ENCODE data around the gene IRX2. TPM values are rescaled to one million over a fixed set of nuclear protein-coding genes. Genes with fewer than 3 reads are reported as not detected.

Gene IRX2
- 0.10 TPM in 1 of 2 replicates, not detected in the other for total RNA-seq (2014; rRNA removed; shearing (Covaris generic))

DNA sequence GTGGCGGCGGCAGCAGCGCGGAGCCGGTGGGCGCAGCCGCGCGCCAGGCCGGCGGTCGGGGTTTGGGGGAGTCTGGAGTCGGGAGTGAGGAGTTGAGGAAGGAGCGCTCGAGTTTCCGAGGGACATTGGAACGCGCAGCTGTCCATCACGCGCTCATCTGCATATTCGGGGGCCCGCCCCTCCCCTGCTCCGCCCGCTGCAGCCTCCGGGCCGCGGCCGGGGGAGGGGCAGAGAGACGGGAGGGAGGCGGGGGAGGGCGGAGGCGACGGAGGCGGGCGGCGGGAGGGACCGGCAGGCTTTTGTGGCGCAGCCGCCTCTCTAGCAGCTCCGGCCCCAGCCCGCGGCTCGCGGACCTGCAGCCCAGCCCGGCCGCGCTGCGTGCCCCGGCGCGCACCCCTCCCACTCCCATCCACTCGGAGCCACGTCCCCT lies at the start of gene IRX2:
Gene IRX2 (minus strand): TSS at position 86 of the 430 bp plus-strand sequence. CDS start 264 bp downstream, outside the sequence.
- peak; percentile 27 for DNase-seq (ENCODE audit: low spot score)

DNA sequence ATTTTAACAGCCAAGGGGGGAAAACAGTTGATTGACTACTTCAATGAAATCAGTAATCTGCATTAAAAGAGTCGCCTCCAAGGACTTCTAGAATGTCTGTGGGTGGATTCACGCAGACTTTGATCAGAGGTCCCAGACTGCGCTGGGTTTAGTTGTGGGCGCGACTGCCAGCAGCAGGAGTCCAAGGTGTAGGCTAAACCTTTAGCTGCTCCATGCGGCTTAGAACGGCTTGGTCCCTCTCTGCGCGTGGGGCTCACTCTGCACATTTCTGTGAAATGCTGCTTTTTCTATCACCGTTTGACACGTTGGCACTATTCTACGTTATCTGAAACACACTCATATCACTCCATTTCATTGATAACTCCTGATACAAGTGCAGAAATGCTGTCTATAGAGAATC lies 48.6 kb upstream of the IRX2 start:
- DNase-seq (ENCODE audit: low spot score) = no peak

DNA sequence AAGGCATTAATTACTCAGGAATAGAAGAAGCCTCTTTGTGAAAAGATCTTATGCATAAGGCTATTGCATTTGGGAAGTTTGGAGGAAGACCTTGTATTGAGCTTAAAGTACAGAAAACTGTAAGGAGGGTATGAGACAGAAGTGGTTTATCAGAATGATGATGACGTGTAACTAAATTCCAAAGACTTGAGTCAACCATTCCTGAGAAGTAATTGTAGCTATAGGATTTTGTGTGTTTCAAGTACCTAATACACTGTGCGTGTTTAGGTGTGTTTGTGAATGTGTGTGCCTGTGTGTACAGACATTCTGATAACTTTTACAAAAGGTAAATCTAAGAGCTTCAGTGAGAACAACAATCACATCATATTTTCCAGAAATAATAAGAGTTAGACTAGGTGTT lies 46.5 kb upstream of the IRX2 start:
- DNase-seq (ENCODE audit: low spot score) = no peak

DNA sequence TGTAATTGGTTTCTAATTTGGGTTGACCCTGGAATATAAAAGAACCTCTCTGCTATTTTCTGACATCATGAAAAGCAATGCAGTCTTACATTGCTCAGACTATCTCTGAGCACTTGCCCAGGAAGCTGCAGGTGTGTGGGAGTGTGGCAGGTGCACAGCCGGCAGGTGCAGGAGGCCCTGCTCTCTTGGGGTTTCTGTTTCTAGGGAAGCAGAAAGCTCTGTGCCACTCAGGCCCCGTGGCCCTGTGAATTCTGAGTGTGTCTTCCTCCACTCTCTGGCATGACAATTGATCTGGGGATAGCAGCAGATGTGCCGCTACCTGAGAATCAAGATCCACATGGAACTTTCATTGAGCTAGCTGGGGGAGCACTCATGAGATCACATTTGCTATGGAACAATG lies 45.7 kb upstream of the IRX2 start:
- no peak for DNase-seq (ENCODE audit: low spot score)

DNA sequence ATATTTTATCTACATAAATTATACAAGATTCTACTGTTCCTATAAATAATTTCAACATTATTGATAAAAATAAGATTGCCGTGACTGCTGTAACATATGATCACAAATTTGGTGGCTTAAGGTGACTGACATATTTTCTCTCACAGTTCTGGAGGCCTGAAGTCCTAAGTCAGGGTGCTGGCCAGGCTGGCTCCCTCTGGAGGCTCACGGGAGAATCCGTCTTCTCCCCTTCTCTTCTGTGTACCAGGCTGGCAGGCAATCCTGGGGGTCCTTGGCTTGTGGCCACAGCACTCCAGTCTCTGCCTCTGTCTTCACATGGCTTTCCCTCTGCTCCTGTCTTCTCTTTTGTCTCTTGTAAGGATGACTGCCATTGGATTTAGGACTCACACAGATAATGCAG lies 31.7 kb upstream of the IRX2 start:
- no peak for DNase-seq (ENCODE audit: low spot score)

DNA sequence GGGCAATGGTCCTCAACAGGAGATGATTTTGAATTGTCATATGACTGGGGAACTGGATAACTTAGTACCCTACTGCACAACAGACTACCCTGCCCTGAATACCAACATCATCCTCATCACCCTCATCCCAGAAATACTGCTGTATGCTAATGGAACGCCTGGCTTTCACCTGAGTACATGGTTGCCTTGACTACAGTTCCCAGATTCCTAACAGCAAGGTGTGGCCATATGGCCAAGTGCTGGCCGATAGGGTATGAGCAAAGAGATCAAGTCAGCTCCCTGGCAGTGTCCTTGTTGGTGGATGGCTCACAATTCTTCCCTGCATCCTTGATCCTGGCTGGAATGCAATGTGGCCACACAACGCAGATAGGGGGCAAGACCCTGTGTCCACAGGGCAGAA lies 31.2 kb upstream of the IRX2 start:
- no peak for DNase-seq (ENCODE audit: low spot score)

DNA sequence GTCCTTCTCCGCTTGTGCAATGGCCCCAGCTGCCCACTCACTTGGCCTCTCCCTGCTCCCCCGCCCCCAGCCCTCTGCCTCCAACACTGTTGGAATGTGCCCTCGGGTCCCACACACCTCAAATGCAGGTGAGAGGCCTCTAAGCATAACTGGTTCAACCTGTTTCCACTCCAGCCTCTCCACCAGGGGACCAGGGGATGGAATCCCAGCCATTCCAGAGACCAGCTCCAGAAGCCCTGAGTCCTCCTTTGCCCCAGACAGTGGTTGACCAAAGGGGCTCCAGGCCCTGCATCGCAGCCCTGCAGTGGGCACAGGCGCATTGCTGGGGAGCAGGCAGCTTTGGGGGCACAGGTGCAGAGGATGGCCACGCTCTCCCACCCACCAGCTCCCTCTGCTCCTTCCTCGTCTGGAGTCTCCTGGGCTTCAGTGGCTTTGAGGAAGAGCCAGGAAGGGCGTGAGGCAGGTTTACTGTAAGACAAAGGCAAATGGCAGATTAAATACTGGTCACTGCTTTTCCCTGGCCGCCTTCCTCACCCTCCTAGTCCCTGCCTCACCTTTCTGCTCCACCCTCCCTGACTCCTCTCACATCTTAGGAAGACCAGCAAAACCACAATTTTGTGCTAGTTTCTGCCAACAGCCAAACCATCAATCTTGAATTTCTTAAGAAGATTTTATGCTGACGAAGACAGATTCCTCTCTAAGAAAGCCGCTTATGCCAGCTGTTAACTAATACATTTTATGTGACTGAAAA lies 29.1 kb upstream of the IRX2 start:
- DNase-seq (ENCODE audit: low spot score) = no peak

DNA sequence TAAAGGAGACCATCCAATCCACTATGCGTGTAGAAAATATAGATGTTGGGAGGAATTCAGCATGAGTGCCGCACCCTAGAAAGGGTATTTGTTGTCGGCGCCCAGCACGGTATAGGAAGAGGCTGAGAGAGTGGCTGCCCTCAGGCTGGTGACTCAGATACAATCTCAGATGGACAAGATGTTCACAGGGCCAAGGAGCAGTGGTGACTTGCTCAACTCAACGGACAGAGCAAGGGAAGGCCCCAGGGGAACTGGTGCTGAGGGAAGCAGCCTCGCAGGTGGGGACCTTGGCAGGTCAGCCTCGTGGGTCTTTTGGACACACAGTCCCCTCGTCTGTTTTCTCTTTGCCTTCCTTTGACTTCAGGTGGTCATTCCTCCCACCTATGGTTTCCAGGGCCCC lies 28.0 kb upstream of the IRX2 start:
- no peak for DNase-seq (ENCODE audit: low spot score)

DNA sequence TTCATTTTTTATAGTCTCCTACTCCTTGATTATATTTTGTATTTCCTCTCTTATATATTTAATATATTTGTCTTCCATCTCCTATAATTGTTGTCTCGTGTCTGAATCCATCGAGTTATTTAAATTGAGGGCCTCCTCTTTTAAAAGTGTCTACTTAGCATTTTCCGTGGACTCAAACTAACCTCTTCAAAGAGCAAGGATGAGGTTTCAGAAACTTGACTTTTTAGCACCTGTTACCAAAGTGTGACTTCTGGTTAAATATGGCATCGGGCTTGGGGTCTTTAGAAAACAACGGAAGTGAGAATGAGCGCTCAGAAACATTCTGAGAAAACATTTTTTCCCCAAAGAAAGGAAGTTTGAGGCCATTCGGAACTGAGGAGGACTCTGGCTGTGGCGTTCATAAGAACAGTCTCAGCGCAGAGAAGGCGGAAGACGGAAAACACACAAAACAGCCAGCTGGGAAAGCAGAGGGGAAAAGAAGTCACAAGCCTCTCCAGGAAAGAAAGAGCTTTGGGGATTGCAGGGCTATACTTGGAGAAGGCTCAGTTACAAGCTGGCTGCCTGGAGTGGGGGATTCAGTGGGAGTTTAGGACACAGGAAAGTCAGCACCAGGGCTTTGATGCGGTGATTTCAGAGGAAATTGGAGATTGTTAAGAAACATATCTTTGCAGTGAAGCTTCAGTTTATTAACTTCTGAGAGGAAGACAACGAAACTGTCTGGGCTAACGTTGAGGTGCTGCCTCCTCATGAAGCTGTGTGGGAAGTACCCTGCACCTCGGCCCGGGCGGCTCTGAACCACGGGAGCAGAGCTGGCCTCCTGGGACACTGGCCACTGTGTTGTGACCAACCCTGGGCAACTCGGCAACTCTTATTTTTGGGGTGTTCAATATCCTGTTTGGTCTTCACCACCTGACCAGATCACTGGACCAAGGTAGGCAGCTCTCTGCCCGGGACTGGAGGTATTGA lies 25.1 kb upstream of the IRX2 start:
- no peak for DNase-seq (ENCODE audit: low spot score)

DNA sequence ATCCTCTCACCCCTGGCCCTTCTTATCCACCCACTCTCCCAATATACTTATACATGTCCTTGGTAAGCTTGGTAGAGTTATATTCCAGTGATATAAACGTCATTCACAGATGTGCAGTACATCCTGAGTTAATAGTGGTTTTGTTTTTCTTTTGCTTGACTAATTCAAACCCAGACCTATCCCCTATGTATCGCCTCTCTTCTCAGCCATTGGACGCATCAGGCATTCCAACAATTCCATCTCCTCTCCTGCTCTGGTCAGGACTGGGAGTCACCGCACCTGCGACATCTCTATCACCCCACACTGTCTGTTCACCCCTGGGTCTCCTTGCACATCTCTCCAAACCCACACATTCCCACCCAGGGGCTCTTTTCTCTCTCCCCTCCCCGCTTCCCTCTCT lies 21.9 kb upstream of the IRX2 start:
- DNase-seq (ENCODE audit: low spot score) = no peak

DNA sequence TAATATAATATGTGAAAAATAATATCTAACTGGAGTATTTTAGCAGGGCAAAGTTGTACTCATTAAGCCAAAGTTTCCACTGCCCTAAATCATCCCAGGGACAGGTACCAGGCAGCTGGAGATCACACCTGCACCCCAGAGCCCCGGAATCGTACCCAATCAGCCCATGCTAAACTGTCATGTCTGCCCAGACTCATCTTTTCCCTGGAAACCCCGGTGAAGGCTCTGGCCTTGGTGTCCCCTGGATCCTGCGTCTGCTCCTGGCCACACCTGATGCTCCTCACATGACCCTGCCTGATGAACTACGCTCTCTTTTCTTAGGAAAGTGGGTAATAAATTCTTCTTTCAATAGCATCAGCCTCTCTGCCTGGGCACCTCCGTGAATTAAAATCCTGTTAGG lies 15.6 kb upstream of the IRX2 start:
- DNase-seq (ENCODE audit: low spot score) = no peak

DNA sequence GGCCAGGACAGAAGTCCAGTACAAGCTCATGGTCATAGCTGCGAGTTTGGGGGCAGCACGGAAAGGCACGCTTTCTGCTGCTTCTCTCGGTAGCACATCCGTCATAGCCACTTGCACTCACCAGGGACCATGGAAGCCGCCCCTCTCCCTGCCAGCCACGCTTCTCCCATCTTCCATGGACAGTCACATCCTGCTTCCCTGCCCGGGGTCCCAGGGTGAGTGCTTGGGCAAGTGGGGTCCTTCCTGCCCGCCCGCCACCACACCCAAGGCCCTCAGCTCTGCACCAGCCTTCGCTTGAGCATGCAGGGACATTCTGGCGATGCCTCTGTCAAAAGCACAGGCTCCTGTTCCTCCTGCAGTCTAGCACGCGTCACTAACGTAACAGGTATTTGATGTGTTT lies 13.1 kb upstream of the IRX2 start:
- no peak for DNase-seq (ENCODE audit: low spot score)

DNA sequence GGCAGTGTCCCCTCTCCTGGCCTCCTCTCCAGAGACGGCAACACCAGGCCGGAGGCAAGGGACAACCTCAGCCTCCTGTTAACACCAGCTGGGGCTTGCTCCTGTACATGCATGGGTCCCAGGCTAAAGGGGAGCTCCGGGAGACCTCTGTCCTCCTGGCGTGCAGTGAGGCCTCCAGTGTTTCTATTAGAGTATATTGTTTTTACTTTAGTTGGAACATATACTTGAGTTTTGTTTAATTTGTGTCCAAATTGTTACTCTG lies 12.0 kb upstream of the IRX2 start:
- no peak for DNase-seq (ENCODE audit: low spot score)

DNA sequence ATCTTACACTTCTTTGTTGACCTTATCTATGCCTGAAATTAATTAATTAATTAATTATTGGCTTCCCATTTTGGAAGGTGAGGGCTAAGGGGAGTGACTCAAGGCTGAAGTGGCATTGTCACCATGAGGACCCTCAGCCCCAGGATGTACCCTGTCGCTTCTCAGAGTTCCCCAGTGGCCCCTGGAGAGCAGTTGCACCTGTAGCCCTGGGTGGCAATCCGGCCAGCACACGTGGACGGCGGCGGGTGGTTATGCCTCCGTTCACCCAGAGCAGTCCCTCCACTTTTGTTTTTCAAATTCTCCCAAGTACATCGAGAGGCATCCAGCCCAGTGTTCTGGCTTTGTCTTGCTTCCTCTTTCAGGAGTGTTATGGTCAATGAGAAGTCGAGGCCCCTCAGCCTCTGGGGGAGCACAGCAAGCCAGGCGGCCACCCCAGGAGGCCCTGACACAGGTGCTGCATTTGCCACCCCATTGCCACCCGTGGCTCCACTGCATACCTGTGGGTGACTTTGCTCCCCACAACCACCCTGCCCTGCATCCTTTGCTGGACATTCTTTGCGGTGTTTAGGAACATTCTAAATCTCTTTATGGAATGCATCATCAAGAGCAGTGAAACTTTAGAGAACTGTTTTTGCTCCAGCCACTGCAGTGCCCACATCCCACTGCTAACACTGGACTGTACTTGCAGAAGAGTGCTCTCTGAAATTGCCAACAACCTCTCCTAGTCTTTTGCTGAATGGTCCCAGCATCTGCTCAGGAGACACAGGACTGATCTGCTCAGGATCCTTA lies 11.5 kb upstream of the IRX2 start:
- DNase-seq (ENCODE audit: low spot score) = no peak

DNA sequence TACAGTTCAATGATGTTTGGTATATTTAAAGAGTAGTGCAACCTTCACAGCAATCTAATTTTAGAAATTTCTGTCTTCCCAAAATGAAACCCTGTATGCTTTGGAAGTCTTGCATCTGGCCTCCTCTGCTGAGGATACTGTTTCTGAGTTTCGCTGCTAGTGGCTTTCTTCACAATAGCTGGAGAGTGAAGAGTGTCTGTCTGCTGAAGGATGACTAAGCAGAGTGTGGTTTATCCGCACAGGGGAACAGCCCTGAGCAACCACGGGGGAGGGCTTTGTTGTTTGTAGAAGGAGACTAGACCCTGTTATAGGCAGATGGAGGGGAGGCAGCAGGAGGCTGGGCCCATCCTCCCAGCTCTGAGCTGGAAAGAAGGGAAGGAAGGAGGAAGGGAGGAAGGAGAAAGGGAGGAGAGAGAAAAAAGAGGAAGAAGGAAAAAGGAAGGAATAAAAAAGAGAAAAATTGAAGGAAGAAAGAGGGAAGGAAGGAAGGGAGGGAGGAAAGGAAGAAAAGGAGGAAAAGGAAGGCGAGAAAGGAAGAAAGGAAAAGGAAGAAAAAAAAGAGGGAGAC lies 10.5 kb upstream of the IRX2 start:
- DNase-seq (ENCODE audit: low spot score) = no peak

DNA sequence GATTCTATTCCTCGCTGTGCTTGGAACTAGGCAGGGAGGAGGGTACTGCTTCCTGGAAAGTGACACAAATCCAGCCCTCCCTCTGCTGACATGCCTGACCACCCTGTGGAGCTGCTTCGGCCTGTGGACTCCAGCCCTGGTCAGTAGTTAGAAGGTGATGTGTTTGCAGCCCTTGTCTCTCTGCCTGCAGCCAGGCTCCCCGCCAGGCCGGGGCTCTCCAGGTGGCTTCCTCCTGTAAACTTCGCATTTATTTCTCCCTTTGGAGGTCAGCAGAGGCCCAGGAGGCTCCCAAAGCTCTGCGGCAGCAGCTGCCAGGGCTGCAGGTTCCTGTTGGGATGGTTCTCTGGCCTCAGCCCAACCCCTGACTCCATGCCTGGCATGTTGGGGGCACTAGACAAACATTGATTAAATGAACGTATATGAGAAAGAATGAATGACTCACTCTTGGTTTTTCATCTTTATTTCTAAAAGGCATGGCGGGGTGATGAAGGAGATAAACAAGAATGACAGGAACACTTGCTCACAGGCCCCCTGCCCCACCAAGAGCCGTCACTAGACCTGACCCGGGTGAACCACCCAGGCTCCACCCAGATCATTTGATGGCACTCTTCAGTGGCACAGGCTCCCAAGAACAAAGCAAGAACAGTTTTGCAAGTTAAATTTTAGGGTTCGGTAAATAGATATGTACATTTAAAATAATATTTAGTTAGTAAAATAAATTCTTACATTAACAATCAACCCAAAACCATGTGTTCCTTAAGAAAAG lies 8.4 kb upstream of the IRX2 start:
- DNase-seq (ENCODE audit: low spot score) = no peak

DNA sequence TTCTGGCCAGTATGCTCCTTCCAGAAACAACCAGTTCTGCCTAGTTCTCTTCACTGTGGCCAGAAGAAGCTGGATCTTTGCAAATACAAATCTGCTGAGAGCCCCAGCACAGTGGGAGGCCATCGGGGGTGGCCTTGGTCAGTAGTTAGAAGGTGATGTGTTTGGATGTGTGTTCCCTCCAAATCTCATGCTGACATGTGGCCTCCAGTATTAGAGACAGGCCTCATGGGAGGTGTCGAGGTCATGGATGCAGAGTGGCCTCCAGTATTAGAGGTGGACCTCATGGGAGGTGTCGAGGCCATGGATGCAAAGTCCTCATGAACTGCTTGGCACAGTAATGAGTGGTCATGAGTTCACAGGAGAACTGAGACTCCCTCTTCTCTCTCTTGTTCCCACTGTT lies 7.6 kb upstream of the IRX2 start:
- DNase-seq (ENCODE audit: low spot score) = no peak

DNA sequence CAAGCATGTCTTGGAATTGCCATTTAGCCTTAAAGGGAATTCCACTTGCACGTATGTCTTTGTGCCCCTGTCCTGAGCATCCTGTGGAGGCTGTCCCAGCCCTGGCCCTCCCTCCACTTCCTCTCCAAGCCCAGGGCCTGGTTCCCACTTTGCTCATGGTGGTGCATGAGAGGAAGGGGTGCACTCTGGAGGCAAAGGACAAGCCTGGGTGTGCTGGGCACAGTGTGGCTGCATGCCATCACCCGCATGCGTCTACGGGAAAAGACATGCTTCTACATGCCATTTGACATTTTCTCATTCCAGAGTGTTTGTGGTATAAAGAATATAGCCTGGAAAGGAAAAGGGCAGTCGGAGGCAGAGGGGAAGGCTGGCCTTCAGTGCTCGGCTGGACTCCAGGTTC lies 7.2 kb upstream of the IRX2 start:
- DNase-seq (ENCODE audit: low spot score) = no peak

DNA sequence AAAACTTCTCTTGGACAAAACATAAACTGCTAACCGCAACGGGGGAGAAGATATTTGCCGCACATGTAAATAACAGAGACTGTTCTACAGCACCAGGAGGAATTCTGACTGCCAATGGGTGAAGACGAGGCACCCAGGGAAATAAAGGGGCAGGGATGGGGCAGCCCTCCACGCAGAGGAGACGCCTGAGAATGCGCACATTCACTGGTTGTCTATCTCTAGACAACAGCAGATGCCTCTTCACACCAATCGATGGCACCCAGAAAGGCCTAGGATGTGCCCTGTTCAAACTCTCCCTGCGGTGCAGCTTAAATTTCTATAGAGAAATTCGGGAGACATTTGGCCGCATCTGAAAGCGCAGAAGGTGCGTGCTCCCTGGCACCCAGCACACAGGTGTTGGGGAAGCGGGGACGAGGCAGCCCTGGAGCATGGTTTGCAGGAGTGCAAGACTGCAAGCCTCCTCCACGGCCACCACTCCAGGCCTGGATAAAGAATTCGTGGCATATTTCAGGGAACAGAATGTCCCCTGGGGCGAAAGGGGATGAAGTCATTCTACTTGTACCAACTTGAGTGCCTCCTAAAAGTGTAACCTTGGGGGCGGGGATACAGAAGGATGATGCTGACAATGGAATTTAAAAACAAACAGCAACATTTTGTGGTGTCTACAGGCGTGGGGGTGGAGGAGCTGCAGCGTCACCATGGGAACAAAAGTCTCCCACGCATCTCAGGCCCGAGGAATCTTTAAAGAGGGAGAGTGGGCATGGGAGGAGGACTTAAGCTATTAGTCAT lies 6.3 kb upstream of the IRX2 start:
- peak; percentile 83 for DNase-seq (ENCODE audit: low spot score)
